Muscle of leg (tissue), 11 donors: ENCODE results near the gene CDKL1. TPM values are rescaled to one million over a fixed set of nuclear protein-coding genes. Genes with fewer than 3 reads are reported as not detected.
"Not testable (repeated sequence)": the region's sequence is repeated elsewhere in the genome, so short reads cannot be mapped to it uniquely, and the experiment has no call there.

Experiments
- DNase-seq: peaks from one replicate; pipeline ENCODE4 v3.0.0; 2013
- H3K27ac ChIP-seq: one replicate; pipeline ENCODE4 v1.5.1; 2013; ENCODE audit warnings: mild to moderate bottlenecking, low read length, control low read depth
- H3K27me3 ChIP-seq: one replicate; pipeline ENCODE4 v1.6.1; 2013; ENCODE audit warnings: low read length; ENCODE audit not compliant: control insufficient read depth, insufficient read depth
- H3K36me3 ChIP-seq: one replicate; pipeline ENCODE4 v1.6.1; 2013; ENCODE audit warnings: low read length; ENCODE audit not compliant: control insufficient read depth, insufficient read depth
- H3K4me1 ChIP-seq: one replicate; pipeline ENCODE4 v1.6.1; 2013; ENCODE audit warnings: low read length; ENCODE audit not compliant: control insufficient read depth, insufficient read depth
- H3K4me3 ChIP-seq: one replicate; pipeline ENCODE4 v1.5.1; 2013; ENCODE audit warnings: low read length, control low read depth
- H3K9me3 ChIP-seq: replicated peaks from 2 replicates; pipeline ENCODE4 v1.6.1; 2013; ENCODE audit warnings: low read depth, low read length; ENCODE audit not compliant: control insufficient read depth
- WGBS: methylation state at CpG from one replicate; pipeline ENCODE4 v1.1.5; 2013; ENCODE audit warnings: missing lambda C conversion rate; ENCODE audit not compliant: insufficient coverage; 5-methylcytosine and 5-hydroxymethylcytosine counted together
- polyA plus RNA-seq, 8 donors: library from polyadenylated mRNA; unstranded; fragments of 120-200 nt; gene quantifications; one replicate each; pipeline versions ENCODE4 v1.2.1 to v1.2.3, GENCODE V29; 2013; ENCODE audit warnings: inconsistent platforms in 1 of 8, low replicate concordance in 1 of 8; ENCODE audit not compliant: insufficient read length in 8 of 8, insufficient read depth in 1 of 8
- total RNA-seq: library from RNA; stranded (reverse); fragments of 120-200 nt; gene quantifications from one replicate; pipeline ENCODE4 v1.2.4, GENCODE V29; 2013

Gene CDKL1
- total and polyA plus RNA-seq, 9 donors, result 3.7 to 7.6 (median 4.8) TPM

GRCh38 chr14:50373959-50374358 is 22.7 kb downstream of the CDKL1 start:
- no CpG with 5 or more reads among the region's 3 CpGs for WGBS

DNA sequence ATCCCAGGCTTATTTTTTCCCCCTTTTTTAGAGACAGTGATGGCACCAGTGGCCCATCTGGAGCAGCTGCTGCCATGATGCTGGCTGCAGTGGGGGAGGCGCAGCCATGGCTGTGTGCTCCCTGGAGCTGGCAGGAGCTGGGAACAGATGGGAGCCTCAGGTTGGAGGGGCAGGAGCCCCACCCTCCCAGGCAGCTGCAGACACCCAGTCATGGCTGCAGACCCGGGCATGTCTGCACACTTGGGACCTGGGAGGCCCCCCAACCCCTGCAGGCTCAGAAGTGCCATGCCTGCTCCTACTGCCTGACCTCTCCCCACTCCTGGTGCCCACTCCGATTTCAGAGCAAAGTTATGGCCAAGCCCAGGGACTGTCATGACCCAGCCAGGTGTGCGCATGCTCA is 25.1 kb downstream of the CDKL1 start:
- no peaks in the 10 kb centered on the region for H3K27me3 ChIP-seq
- H3K4me1 ChIP-seq, result no peaks in the 10 kb centered on the region
- whole genome bisulfite sequencing, result 92% methylated on average over 3 of the region's 4 CpGs

More at GRCh38 chr14:50373959-50374358, 22.7 kb downstream of the CDKL1 start:
- DNase-seq, result no peak
- Histone ChIP-seq H3K36me3 (peaks cover under 1% of the 10 kb centered on the region), H3K4me1 (peaks cover 2% of the 10 kb centered on the region), H3K27ac (no peak overlapping the region), H3K9me3 (no peaks in the 10 kb centered on the region), H3K4me3 (no peak overlapping the region), H3K27me3 (no peaks in the 10 kb centered on the region)

DNA sequence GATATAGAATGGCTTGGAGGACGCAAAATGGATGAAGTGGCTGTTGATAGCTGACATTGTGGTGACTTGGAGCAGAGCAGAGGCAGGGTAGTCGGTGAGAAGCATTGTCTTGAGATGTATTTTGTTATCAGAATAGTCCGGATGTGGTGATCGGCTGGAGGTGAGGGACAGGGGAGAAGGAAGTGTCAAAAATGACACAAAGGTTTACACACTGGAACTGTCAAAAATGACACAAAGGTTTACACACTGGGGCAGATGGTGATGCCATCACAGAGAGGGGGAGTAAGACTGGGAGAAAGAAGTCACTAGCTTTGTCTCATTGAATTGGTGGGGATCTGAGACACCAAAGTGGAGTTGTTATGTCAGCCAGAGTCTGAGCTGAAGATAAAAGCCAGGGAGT is 30.1 kb downstream of the CDKL1 start:
- WGBS, result 70% methylated on average over 4 of the region's 4 CpGs
- H3K36me3 ChIP-seq, result no peaks in the 10 kb centered on the region
- H3K9me3 ChIP-seq, result no peaks in the 10 kb centered on the region
- no peak overlapping the region for H3K27ac ChIP-seq
- peaks cover 11% of the 10 kb centered on the region for H3K4me1 ChIP-seq
- H3K27me3 ChIP-seq, result no peaks in the 10 kb centered on the region
- DNase-seq, result no peak
- no peak overlapping the region for H3K4me3 ChIP-seq

More for the DNA sequence above, 25.1 kb downstream of the CDKL1 start:
- Histone ChIP-seq H3K27ac (no peak overlapping the region), H3K4me3 (no peak overlapping the region), H3K9me3 (no peaks in the 10 kb centered on the region), H3K36me3 (no peaks in the 10 kb centered on the region)
- DNase-seq, result no peak

DNA sequence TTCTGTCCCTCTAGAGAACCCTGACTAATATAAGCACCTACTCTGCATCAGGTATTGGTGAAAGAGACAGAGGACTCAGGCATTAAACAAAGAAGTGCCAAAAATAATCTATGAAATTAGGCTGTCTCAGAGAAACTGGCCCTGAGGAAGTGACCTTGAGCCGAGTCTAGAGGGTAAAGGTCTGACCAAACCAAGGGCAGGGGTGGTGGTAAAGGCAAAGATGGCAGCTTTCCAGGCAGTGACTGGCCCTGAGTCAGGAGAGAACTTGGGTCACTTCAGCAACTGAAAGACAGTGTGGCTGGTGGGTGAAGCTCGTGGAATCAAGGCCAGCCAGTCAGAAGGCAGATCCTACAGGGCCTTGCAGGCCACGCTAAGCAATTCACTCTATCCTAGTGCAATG is 30.6 kb downstream of the CDKL1 start:
- 89% methylated on average over 3 of the region's 3 CpGs for WGBS
- H3K27me3 ChIP-seq, result no peaks in the 10 kb centered on the region
- no peaks in the 10 kb centered on the region for H3K36me3 ChIP-seq
- no peak overlapping the region for H3K4me3 ChIP-seq
- DNase-seq, result no peak
- H3K4me1 ChIP-seq, result peaks cover 11% of the 10 kb centered on the region
- H3K9me3 ChIP-seq, result no peaks in the 10 kb centered on the region
- H3K27ac ChIP-seq, result no peak overlapping the region

GRCh38 chr14:50365572-50365971 is 31.1 kb downstream of the CDKL1 start:
- H3K27ac ChIP-seq, H3K9me3 ChIP-seq, H3K27me3 ChIP-seq, H3K4me3 ChIP-seq, DNase-seq, H3K36me3 ChIP-seq: not testable (repeated sequence)
- 81% methylated on average over 6 of the region's 7 CpGs for WGBS
- peaks cover 11% of the 10 kb centered on the region for H3K4me1 ChIP-seq

- Histone ChIP-seq H3K27me3 (no peaks in the 10 kb centered on the region), H3K9me3 (no peaks in the 10 kb centered on the region), H3K4me1 (peaks cover 11% of the 10 kb centered on the region), H3K4me3 (no peak overlapping the region), H3K27ac (no peak overlapping the region), H3K36me3 (no peaks in the 10 kb centered on the region)
- WGBS, result 73% methylated on average over 1 of the region's 1 CpG
- DNase-seq, result no peak
Observed at GRCh38 chr14:50364792-50365191, 31.9 kb downstream of the CDKL1 start.

- DNase-seq, result peak; percentile 69
- peak overlapping the region; percentile 7 for H3K4me3 ChIP-seq
- WGBS, result 28% methylated on average over 4 of the region's 4 CpGs
Observed at GRCh38 chr14:50363714-50364111, 33.0 kb downstream of the CDKL1 start.

GRCh38 chr14:50362764-50363713 is 33.6 kb downstream of the CDKL1 start:
- peak; percentile 79 for DNase-seq
- 62% methylated on average over 11 of the region's 14 CpGs for WGBS
- no peaks in the 10 kb centered on the region for H3K27me3 ChIP-seq
- H3K27ac ChIP-seq, result peak overlapping the region; percentile 87
- no peaks in the 10 kb centered on the region for H3K9me3 ChIP-seq
- H3K4me3 ChIP-seq, result no peak overlapping the region
- peaks cover 11% of the 10 kb centered on the region for H3K4me1 ChIP-seq
- H3K36me3 ChIP-seq, result no peaks in the 10 kb centered on the region

More at GRCh38 chr14:50363714-50364111, 33.0 kb downstream of the CDKL1 start:
- no peaks in the 10 kb centered on the region for H3K27me3 ChIP-seq
- no peaks in the 10 kb centered on the region for H3K9me3 ChIP-seq
- no peaks in the 10 kb centered on the region for H3K36me3 ChIP-seq
- H3K27ac ChIP-seq, result peak overlapping the region; percentile 87
- H3K4me1 ChIP-seq, result peaks cover 11% of the 10 kb centered on the region

- H3K27ac ChIP-seq, H3K36me3 ChIP-seq, H3K27me3 ChIP-seq, H3K9me3 ChIP-seq, DNase-seq, H3K4me3 ChIP-seq: not testable (repeated sequence)
- peaks cover 11% of the 10 kb centered on the region for H3K4me1 ChIP-seq
- WGBS, result 97% methylated on average over 21 of the region's 36 CpGs
Observed at GRCh38 chr14:50361473-50362403, 34.9 kb downstream of the CDKL1 start.

DNA sequence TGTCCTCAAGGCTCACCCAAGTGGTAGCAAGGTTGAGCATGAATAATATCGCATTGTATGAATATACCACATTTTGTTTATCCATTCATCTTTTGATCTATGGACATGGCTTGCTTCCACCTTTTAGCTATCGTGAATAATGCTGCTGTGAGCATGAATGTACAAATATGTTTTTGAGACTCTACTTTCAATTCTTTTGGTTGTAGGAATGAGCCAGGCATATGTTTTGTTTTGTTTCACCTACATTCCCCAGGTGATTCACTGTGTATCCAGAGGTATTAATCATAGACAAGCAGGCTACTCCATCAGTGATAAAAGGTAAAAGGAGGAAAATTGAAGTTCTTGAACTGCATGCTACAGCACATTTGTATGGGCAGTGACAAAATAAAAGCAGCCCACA is 35.8 kb downstream of the CDKL1 start:
- no peak overlapping the region for H3K27ac ChIP-seq
- WGBS, result no CpG with 5 or more reads among the region's 2 CpGs

More for the DNA sequence above, 35.8 kb downstream of the CDKL1 start:
- H3K9me3 ChIP-seq, result no peaks in the 10 kb centered on the region
- H3K4me3 ChIP-seq, result no peak overlapping the region
- no peak for DNase-seq
- peaks cover 11% of the 10 kb centered on the region for H3K4me1 ChIP-seq
- H3K27me3 ChIP-seq, result no peaks in the 10 kb centered on the region
- peaks cover 6% of the 10 kb centered on the region for H3K36me3 ChIP-seq
